Neuron (in vitro differentiated cells): Measurements from ENCODE around the gene B4GAT1.

Experiments
- H2AFZ ChIP-seq: one replicate; pipeline ENCODE4 v1.6.1; 2013; ENCODE audit warnings: low read depth, mild to moderate bottlenecking, inconsistent platforms, low read length, moderate library complexity
- H3K27me3 ChIP-seq: one replicate; pipeline ENCODE4 v1.6.1; 2013; ENCODE audit warnings: low read length; ENCODE audit not compliant: insufficient read depth
- H3K36me3 ChIP-seq: one replicate; pipeline ENCODE4 v1.6.1; 2013; ENCODE audit warnings: low read length; ENCODE audit not compliant: insufficient read depth
- H3K4me1 ChIP-seq: one replicate; pipeline ENCODE4 v1.6.1; 2013; ENCODE audit warnings: low read length; ENCODE audit not compliant: insufficient read depth
- H3K4me3 ChIP-seq: 2 replicates; pipeline ENCODE4 v1.5.1; 2013; ENCODE audit warnings: mild to moderate bottlenecking, low read length, moderate library complexity
- H3K9me3 ChIP-seq: one replicate; pipeline ENCODE4 v1.6.1; 2013; ENCODE audit warnings: low read length

B4GAT1 gene

GRCh38 chr11:66368484-66368883 is 21.1 kb upstream of the B4GAT1 start:
- Histone ChIP-seq H2AFZ (no peak overlapping the region), H3K4me3 (no peak overlapping the region), H3K36me3 (no peaks in the 10 kb centered on the region), H3K4me1 (peaks cover 23% of the 10 kb centered on the region), H3K9me3 (no peaks in the 10 kb centered on the region), H3K27me3 (no peaks in the 10 kb centered on the region)

- no peaks in the 10 kb centered on the region for H3K9me3 ChIP-seq
- H3K4me3 ChIP-seq: no peak overlapping the region
- H2AFZ ChIP-seq: no peak overlapping the region
- no peaks in the 10 kb centered on the region for H3K27me3 ChIP-seq
- peaks cover 19% of the 10 kb centered on the region for H3K4me1 ChIP-seq
- peaks cover 2% of the 10 kb centered on the region for H3K36me3 ChIP-seq
Observed at GRCh38 chr11:66367561-66368312, 20.3 kb upstream of the B4GAT1 start.

- Histone ChIP-seq H2AFZ (no peak overlapping the region), H3K4me1 (peaks cover 14% of the 10 kb centered on the region), H3K4me3 (no peak overlapping the region), H3K27me3 (no peaks in the 10 kb centered on the region), H3K9me3 (no peaks in the 10 kb centered on the region), H3K36me3 (peaks cover 4% of the 10 kb centered on the region)
Observed at GRCh38 chr11:66366844-66367477, 19.5 kb upstream of the B4GAT1 start.

GRCh38 chr11:66365711-66366619 is 18.5 kb upstream of the B4GAT1 start:
- Histone ChIP-seq H3K36me3 (peaks cover 4% of the 10 kb centered on the region), H2AFZ (no peak overlapping the region), H3K9me3 (no peaks in the 10 kb centered on the region), H3K4me1 (peaks cover 9% of the 10 kb centered on the region), H3K27me3 (no peaks in the 10 kb centered on the region), H3K4me3 (no peak overlapping the region)

- no peaks in the 10 kb centered on the region for H3K27me3 ChIP-seq
- no peaks in the 10 kb centered on the region for H3K9me3 ChIP-seq
- H2AFZ ChIP-seq: no peak overlapping the region
- H3K4me3 ChIP-seq: no peak overlapping the region
- peaks cover 4% of the 10 kb centered on the region for H3K36me3 ChIP-seq
- H3K4me1 ChIP-seq: peaks cover 6% of the 10 kb centered on the region
Observed at GRCh38 chr11:66365166-66365565, 17.7 kb upstream of the B4GAT1 start.

GRCh38 chr11:66363805-66364535 is 16.5 kb upstream of the B4GAT1 start:
- H3K9me3 ChIP-seq: no peaks in the 10 kb centered on the region
- no peak overlapping the region for H3K4me3 ChIP-seq
- H2AFZ ChIP-seq: no peak overlapping the region
- no peaks in the 10 kb centered on the region for H3K27me3 ChIP-seq
- H3K4me1 ChIP-seq: peaks cover 3% of the 10 kb centered on the region
- peaks cover 4% of the 10 kb centered on the region for H3K36me3 ChIP-seq

GRCh38 chr11:66363187-66363601 is 15.8 kb upstream of the B4GAT1 start:
- H3K9me3 ChIP-seq: no peaks in the 10 kb centered on the region
- H3K36me3 ChIP-seq: peaks cover 4% of the 10 kb centered on the region
- no peak overlapping the region for H2AFZ ChIP-seq
- no peaks in the 10 kb centered on the region for H3K27me3 ChIP-seq
- no peak overlapping the region for H3K4me3 ChIP-seq
- peaks cover 3% of the 10 kb centered on the region for H3K4me1 ChIP-seq

- no peaks in the 10 kb centered on the region for H3K9me3 ChIP-seq
- no peaks in the 10 kb centered on the region for H3K27me3 ChIP-seq
- peaks cover 4% of the 10 kb centered on the region for H3K36me3 ChIP-seq
- no peak overlapping the region for H3K4me3 ChIP-seq
- peaks cover 3% of the 10 kb centered on the region for H3K4me1 ChIP-seq
- H2AFZ ChIP-seq: no peak overlapping the region
Observed at GRCh38 chr11:66362481-66363147, 15.2 kb upstream of the B4GAT1 start.

GRCh38 chr11:66361502-66361941 is 14.1 kb upstream of the B4GAT1 start:
- Histone ChIP-seq H3K27me3 (no peaks in the 10 kb centered on the region), H3K4me3 (no peak overlapping the region), H3K36me3 (peaks cover 4% of the 10 kb centered on the region), H2AFZ (no peak overlapping the region), H3K4me1 (peaks cover 3% of the 10 kb centered on the region), H3K9me3 (no peaks in the 10 kb centered on the region)

- H3K4me1 ChIP-seq: peaks cover 3% of the 10 kb centered on the region
- no peak overlapping the region for H3K4me3 ChIP-seq
- no peaks in the 10 kb centered on the region for H3K9me3 ChIP-seq
- H2AFZ ChIP-seq: no peak overlapping the region
- H3K27me3 ChIP-seq: no peaks in the 10 kb centered on the region
- peaks cover 4% of the 10 kb centered on the region for H3K36me3 ChIP-seq
Observed at GRCh38 chr11:66360406-66361073, 13.1 kb upstream of the B4GAT1 start.

- no peak overlapping the region for H3K4me3 ChIP-seq
- no peaks in the 10 kb centered on the region for H3K27me3 ChIP-seq
- no peak overlapping the region for H2AFZ ChIP-seq
- H3K4me1 ChIP-seq: peaks cover 3% of the 10 kb centered on the region
- H3K9me3 ChIP-seq: no peaks in the 10 kb centered on the region
- H3K36me3 ChIP-seq: peaks cover 4% of the 10 kb centered on the region
Observed at GRCh38 chr11:66359662-66360087, 12.2 kb upstream of the B4GAT1 start.
